Duodenal mucosa (tissue), 2 donors: ENCODE measurements around the gene MTHFSD.

Source experiments
- H3K27ac ChIP-seq: one replicate; pipeline ENCODE4 v1.7.0; 2013; ENCODE audit warnings: low read depth, low read length
- H3K27me3 ChIP-seq, 2 donors: one replicate each; pipeline ENCODE4 v1.7.0; 2013; ENCODE audit warnings: low read length in 2 of 2, control low read depth in 1 of 2; ENCODE audit not compliant: insufficient read depth in 2 of 2, control insufficient read depth in 1 of 2
- H3K36me3 ChIP-seq, 2 donors: one replicate each; pipeline ENCODE4 v1.7.0; 2013; ENCODE audit warnings: low read length in 2 of 2, control low read depth in 1 of 2; ENCODE audit not compliant: insufficient read depth in 2 of 2, control insufficient read depth in 1 of 2
- H3K4me1 ChIP-seq, 2 donors: one replicate each; pipeline ENCODE4 v1.7.0; 2013; ENCODE audit warnings: low read length in 2 of 2, control low read depth in 1 of 2; ENCODE audit not compliant: insufficient read depth in 2 of 2, control insufficient read depth in 1 of 2
- H3K4me3 ChIP-seq, 2 donors: one replicate each; pipeline ENCODE4 v1.7.0; 2013; ENCODE audit warnings: low read length in 2 of 2, low read depth in 1 of 2
- H3K9ac ChIP-seq, 2 donors: one replicate each; pipeline ENCODE4 v1.7.0; 2013; ENCODE audit warnings: low read length in 2 of 2, low read depth in 1 of 2
- H3K9me3 ChIP-seq, 2 donors: one replicate each; pipeline ENCODE4 v1.7.0; 2013; ENCODE audit warnings: low read length in 2 of 2, control low read depth in 1 of 2; ENCODE audit not compliant: control insufficient read depth in 1 of 2

MTHFSD gene

GRCh38 chr16:86562356-86562755 lies 7.3 kb upstream of the MTHFSD start:
- H3K4me3 ChIP-seq: no peak overlapping the region
- H3K27ac ChIP-seq: no peak overlapping the region
- H3K36me3 ChIP-seq: no peaks in the 10 kb centered on the region
- peaks cover 25 to 31% of the 10 kb centered on the region in 2 donors for H3K27me3 ChIP-seq
- no peak overlapping the region for H3K9ac ChIP-seq
- no peaks in the 10 kb centered on the region for H3K9me3 ChIP-seq
- H3K4me1 ChIP-seq: peaks cover 5 to 8% of the 10 kb centered on the region in 2 donors

- no peaks in the 10 kb centered on the region for H3K9me3 ChIP-seq
- H3K9ac ChIP-seq: no peak overlapping the region
- no peak overlapping the region for H3K27ac ChIP-seq
- no peaks in the 10 kb centered on the region for H3K36me3 ChIP-seq
- H3K27me3 ChIP-seq: peaks cover 9 to 13% of the 10 kb centered on the region in 2 donors
- no peak overlapping the region for H3K4me3 ChIP-seq
- peaks cover 12 to 14% of the 10 kb centered on the region in 2 donors for H3K4me1 ChIP-seq
Measured at GRCh38 chr16:86559802-86560305, 4.8 kb upstream of the MTHFSD start.

DNA sequence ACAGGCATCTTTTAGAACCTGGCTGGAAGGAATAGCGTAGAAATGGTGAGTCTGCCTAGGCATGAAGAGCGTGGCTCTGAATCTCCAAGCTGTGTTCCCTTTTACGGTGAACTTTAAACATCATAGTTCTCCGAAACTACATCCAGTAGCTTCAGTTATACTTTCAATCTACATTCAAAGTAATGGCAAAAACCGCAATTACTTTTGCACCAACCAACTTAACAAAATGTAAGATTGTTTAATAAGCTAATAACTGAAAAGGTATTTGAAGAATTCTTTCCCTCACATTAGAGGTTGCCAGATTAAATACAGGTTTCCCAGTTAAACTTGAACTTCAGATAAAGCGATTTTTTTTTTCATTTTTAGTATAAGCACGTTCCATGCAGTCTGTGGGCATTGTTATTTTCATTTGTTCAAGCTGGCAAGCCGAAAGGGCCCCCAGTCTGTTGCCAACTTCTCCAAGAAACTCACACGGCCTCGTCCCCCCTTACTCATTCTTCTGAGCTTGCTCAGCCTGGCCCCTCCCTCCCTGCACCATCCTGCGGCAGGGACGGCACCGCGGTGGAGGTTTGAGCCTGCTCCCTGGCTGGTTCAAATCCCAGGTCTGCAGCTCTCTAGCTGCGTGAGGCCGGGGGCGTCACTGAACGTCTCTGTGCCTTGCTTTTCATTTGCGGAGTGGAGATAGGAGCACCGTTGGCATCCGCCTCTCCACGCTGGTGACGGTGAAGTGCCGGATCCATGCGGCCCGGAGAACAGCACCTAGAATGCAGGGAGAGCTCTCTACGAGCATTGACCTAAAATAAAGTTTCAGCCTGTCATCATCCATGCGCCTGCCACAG lies 3.5 kb upstream of the MTHFSD start:
- Histone ChIP-seq H3K4me1 (peaks cover 11 to 17% of the 10 kb centered on the region in 2 donors), H3K27me3 (peaks cover 0 to 3% of the 10 kb centered on the region in 2 donors), H3K36me3 (no peaks in the 10 kb centered on the region), H3K27ac (no peak overlapping the region), H3K9ac (no peak overlapping the region), H3K9me3 (no peaks in the 10 kb centered on the region), H3K4me3 (no peak overlapping the region)

- no peak overlapping the region for H3K27ac ChIP-seq
- peaks cover 11 to 13% of the 10 kb centered on the region in 2 donors for H3K4me1 ChIP-seq
- H3K9ac ChIP-seq: no peak overlapping the region
- peaks cover 0 to 3% of the 10 kb centered on the region in 2 donors for H3K27me3 ChIP-seq
- no peak overlapping the region for H3K4me3 ChIP-seq
- no peaks in the 10 kb centered on the region for H3K36me3 ChIP-seq
- H3K9me3 ChIP-seq: no peaks in the 10 kb centered on the region
Measured at GRCh38 chr16:86557587-86557986, 2.6 kb upstream of the MTHFSD start.

- Histone ChIP-seq H3K4me3 (no peak overlapping the region), H3K9me3 (no peaks in the 10 kb centered on the region), H3K27me3 (peaks cover 0 to 3% of the 10 kb centered on the region in 2 donors), H3K9ac (no peak overlapping the region), H3K27ac (no peak overlapping the region), H3K4me1 (peaks cover 11 to 13% of the 10 kb centered on the region in 2 donors), H3K36me3 (no peaks in the 10 kb centered on the region)
Measured at GRCh38 chr16:86556576-86556975, 1.5 kb upstream of the MTHFSD start.

DNA sequence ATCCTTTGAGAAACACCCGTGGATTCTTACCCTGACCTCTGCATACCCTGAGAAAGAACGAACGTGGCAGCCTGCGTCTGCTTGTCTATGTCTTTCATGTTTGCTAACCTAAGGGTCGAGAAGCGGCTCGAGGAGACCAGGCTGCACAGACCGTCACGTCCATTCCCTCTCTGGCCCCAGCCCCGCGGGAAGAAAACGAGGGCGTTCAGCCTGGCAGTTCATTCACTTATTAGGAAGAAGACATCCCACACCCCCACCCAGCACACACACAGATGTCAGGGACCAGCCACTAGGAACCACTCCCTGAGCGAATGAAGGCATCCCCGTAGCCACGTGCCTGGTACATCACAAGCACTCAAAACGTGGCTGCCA lies 655 bp upstream of the MTHFSD start:
- no peak overlapping the region for H3K27ac ChIP-seq
- peak overlapping the region; percentile 96 to 99 for H3K9ac ChIP-seq
- H3K4me3 ChIP-seq: peak overlapping the region; percentile 82 to 95

GRCh38 chr16:86554599-86554916 lies 477 bp downstream of the MTHFSD start:
- Histone ChIP-seq H3K9me3 (no peaks in the 10 kb centered on the region), H3K4me3 (peak overlapping the region; percentile 82 to 95), H3K4me1 (peaks cover 11 to 13% of the 10 kb centered on the region in 2 donors), H3K36me3 (peaks cover 0 to 14% of the 10 kb centered on the region in 2 donors), H3K27me3 (no peaks in the 10 kb centered on the region), H3K27ac (peak overlapping the region; percentile 82), H3K9ac (peak overlapping the region; percentile 96 to 99)

More for the DNA sequence above, 655 bp upstream of the MTHFSD start:
- peaks cover 11 to 13% of the 10 kb centered on the region in 2 donors for H3K4me1 ChIP-seq
- H3K36me3 ChIP-seq: peaks cover 0 to 3% of the 10 kb centered on the region in 2 donors
- no peaks in the 10 kb centered on the region for H3K27me3 ChIP-seq
- no peaks in the 10 kb centered on the region for H3K9me3 ChIP-seq

- Histone ChIP-seq H3K27me3 (no peaks in the 10 kb centered on the region), H3K4me1 (peaks cover 11 to 13% of the 10 kb centered on the region in 2 donors), H3K9me3 (no peaks in the 10 kb centered on the region), H3K27ac (no peak overlapping the region), H3K36me3 (peaks cover under 1 to 16% of the 10 kb centered on the region in 2 donors), H3K4me3 (no peak overlapping the region), H3K9ac (no peak overlapping the region)
Measured at GRCh38 chr16:86553356-86553755, 1.7 kb downstream of the MTHFSD start.

- no peak overlapping the region for H3K4me3 ChIP-seq
- no peaks in the 10 kb centered on the region for H3K27me3 ChIP-seq
- H3K4me1 ChIP-seq: peaks cover 6 to 7% of the 10 kb centered on the region in 2 donors
- no peaks in the 10 kb centered on the region for H3K9me3 ChIP-seq
- no peak overlapping the region for H3K27ac ChIP-seq
- peaks cover 7 to 39% of the 10 kb centered on the region in 2 donors for H3K36me3 ChIP-seq
- no peak overlapping the region for H3K9ac ChIP-seq
Measured at GRCh38 chr16:86550281-86550680, 4.8 kb downstream of the MTHFSD start.

DNA sequence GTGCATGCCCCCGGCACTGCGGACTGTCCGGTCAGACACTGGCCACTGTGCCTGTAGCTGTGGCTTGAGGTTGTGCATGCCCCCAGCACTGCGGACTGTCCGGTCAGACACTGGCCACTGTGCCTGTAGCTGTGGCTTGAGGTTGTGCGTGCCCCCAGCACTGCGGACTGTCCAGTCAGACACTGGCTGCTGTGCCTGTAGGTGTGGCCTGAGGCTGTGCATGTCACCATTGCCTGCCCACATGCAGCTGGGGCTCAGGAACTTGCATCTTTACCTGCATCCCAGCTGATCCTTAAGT lies 5.2 kb downstream of the MTHFSD start:
- no peak overlapping the region for H3K9ac ChIP-seq
- no peaks in the 10 kb centered on the region for H3K27me3 ChIP-seq
- peaks cover 7 to 43% of the 10 kb centered on the region in 2 donors for H3K36me3 ChIP-seq
- H3K4me1 ChIP-seq: peaks cover 4 to 7% of the 10 kb centered on the region in 2 donors
- no peak overlapping the region for H3K27ac ChIP-seq
- no peaks in the 10 kb centered on the region for H3K9me3 ChIP-seq
- no peak overlapping the region for H3K4me3 ChIP-seq
